K562 (cell line): ENCODE results near the gene SCARB2. TPM values are rescaled to one million over a fixed set of nuclear protein-coding genes. Genes with fewer than 3 reads are reported as not detected.

Source experiments
- CHD1 ChIP-seq: fragments of 200-600 bp; sonication (generic); IDR thresholded peaks from one replicate; pipeline ENCODE4 v1.6.1; 2012; ENCODE audit warnings: mild to moderate bottlenecking, moderate library complexity, low read length, inconsistent platforms
- E4F1 ChIP-seq: fragments of 250-450 bp; sonication (Bioruptor Pico); IDR thresholded peaks from 2 replicates; pipeline ENCODE4 v1.5.0; 2021; ENCODE audit warnings: mild to moderate bottlenecking, borderline replicate concordance
- JUN ChIP-seq, 2 experiments: sonication (generic) in 1 of 2; formaldehyde crosslinking in 1 of 2; IDR thresholded peaks; 2 replicates each; pipeline versions ENCODE4 v1.6.1 to v1.8.0; 2012 to 2022; ENCODE audit warnings: borderline replicate concordance in 2 of 2, mild to moderate bottlenecking in 2 of 2, improper control_type of control experiment in 1 of 2, low read depth in 1 of 2, low read length in 1 of 2, missing genetic modification reagents in 1 of 2
- L3MBTL2 ChIP-seq: fragments of 450-650 bp; IDR thresholded peaks from 2 replicates; pipeline ENCODE4 v1.6.1; 2016; ENCODE audit warnings: mild to moderate bottlenecking, moderate library complexity
- MLLT1 ChIP-seq, 2 experiments: fragments of 450-650 bp; IDR thresholded peaks; 2 replicates each; pipeline ENCODE4 v1.6.1; 2016
- NRF1 ChIP-seq, 2 experiments: fragments of 450-650 bp; IDR thresholded peaks in 1 of 2; conservative IDR thresholded peaks in 1 of 2; 2 replicates each; pipeline ENCODE4 v1.6.1; 2014; ENCODE audit warnings: mild to moderate bottlenecking in 2 of 2
- PRPF4 ChIP-seq: fragments of 200-400 bp; formaldehyde crosslinking; IDR thresholded peaks from one replicate; pipeline ENCODE4 v1.6.1; 2017; ENCODE audit warnings: low read length, low read depth, mild to moderate bottlenecking; ENCODE audit not compliant: insufficient read depth, poor library complexity, severe bottlenecking
- RAD51 ChIP-seq: fragments of 450-650 bp; IDR thresholded peaks from 2 replicates; pipeline ENCODE4 v1.7.1; 2016; ENCODE audit warnings: low read depth, mild to moderate bottlenecking, borderline replicate concordance
- RFX7 ChIP-seq: fragments of 250-450 bp; sonication (Bioruptor Pico); IDR thresholded peaks from 2 replicates; pipeline ENCODE4 v1.5.1; 2021; ENCODE audit warnings: mild to moderate bottlenecking
- SAFB2 ChIP-seq: fragments of 200-400 bp; formaldehyde crosslinking; IDR thresholded peaks from 2 replicates; pipeline ENCODE4 v1.6.1; 2018; ENCODE audit warnings: borderline replicate concordance, low read length, low read depth, moderate library complexity; ENCODE audit not compliant: severe bottlenecking
- ZNF561 ChIP-seq: fragments of 450-650 bp; formaldehyde crosslinking; conservative IDR thresholded peaks from 2 replicates; pipeline ENCODE4 v1.4.0; 2020; ENCODE audit warnings: mild to moderate bottlenecking, moderate library complexity
- polyA plus RNA-seq, 8 experiments: library from polyadenylated mRNA; depleted of rRNA in 4 of 8; stranded (reverse) in 5 of 8; unstranded in 3 of 8; fragments of >200 nt; fragmentation: Nextera tagmentation in 2 of 8; fragmentation: Illumina TruSeq in 1 of 8; extraction: Ambion mirVana in 2 of 8; extraction: Trizol in 1 of 8; gene quantifications; 2 replicates each; pipeline versions ENCODE4 v1.2.1 to v1.2.3, GENCODE V29; 2011 to 2014; ENCODE audit warnings: inconsistent platforms in 1 of 8, missing spikeins in 1 of 8
- total RNA-seq, 7 experiments: library from RNA; depleted of rRNA in 6 of 7; stranded (reverse); fragments of >200 nt in 6 of 7; fragmentation: Illumina TruSeq in 2 of 7; extraction: Trizol in 2 of 7; gene quantifications; 2 replicates each; pipeline versions ENCODE4 v1.2.1 to v1.2.3, GENCODE V29; 2011 to 2021; ENCODE audit warnings: low replicate concordance in 1 of 7
- TF ChIP-seq, protein P1 (sequence below): fragments of 250-450 bp; sonication (Bioruptor Pico); IDR thresholded peaks from 2 replicates; pipeline ENCODE4 v1.5.0; 2021; ENCODE audit warnings: mild to moderate bottlenecking, moderate library complexity
- TF ChIP-seq, protein P2 (sequence below): fragments of 450-650 bp; IDR thresholded peaks from 2 replicates; pipeline ENCODE4 v1.6.1; 2016
- TF ChIP-seq, protein P3 (sequence below), 3 experiments: fragments of 200-800 bp in 1 of 3; sonication (Bioruptor generic) in 1 of 3; sonication (generic) in 1 of 3; formaldehyde crosslinking in 1 of 3; IDR thresholded peaks; 2 replicates each; pipeline versions ENCODE4 v1.6.1 to v1.8.0; 2016 to 2022; ENCODE audit warnings: mild to moderate bottlenecking in 2 of 3, missing compliant biosample characterization in 2 of 3, missing genetic modification characterization in 2 of 3, missing genetic modification reagents in 1 of 3

Gene SCARB2
- total and polyA plus RNA-seq, 9 of the 15 experiments (the other 6 are each of a cell fraction or from before 2014, with no cell fraction given) = 6.1 to 25.8 (median 17.8) TPM

DNA sequence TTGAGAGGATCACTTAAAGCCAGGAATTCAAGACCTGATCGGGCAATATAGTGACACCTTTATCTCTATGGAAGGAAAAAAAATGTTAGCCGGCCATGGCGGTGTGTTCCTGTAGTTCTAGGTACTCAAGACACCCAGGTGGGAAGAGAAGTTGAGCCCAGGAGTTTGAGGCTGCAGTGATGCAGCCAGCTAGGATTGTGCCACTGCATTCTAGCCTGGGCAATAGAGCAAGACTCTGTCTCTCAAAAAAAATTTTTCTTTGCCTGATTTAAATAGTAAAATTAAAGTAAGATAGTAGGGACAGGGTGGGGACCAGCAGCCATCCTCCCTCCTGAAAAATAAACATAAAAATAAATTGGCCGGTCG lies 21.0 kb upstream of the SCARB2 start (continued):
- TF ChIP-seq MLLT1 (IDR thresholded peaks at IDR 0.05) = no peak
- TF ChIP-seq RAD51 = no peak
- TF ChIP-seq RFX7 (CRISPR knock-in tag) = no peak
- no peak for TF ChIP-seq PRPF4
- no peak for TF ChIP-seq E4F1 (CRISPR knock-in tag)
- TF ChIP-seq, protein P1, sequence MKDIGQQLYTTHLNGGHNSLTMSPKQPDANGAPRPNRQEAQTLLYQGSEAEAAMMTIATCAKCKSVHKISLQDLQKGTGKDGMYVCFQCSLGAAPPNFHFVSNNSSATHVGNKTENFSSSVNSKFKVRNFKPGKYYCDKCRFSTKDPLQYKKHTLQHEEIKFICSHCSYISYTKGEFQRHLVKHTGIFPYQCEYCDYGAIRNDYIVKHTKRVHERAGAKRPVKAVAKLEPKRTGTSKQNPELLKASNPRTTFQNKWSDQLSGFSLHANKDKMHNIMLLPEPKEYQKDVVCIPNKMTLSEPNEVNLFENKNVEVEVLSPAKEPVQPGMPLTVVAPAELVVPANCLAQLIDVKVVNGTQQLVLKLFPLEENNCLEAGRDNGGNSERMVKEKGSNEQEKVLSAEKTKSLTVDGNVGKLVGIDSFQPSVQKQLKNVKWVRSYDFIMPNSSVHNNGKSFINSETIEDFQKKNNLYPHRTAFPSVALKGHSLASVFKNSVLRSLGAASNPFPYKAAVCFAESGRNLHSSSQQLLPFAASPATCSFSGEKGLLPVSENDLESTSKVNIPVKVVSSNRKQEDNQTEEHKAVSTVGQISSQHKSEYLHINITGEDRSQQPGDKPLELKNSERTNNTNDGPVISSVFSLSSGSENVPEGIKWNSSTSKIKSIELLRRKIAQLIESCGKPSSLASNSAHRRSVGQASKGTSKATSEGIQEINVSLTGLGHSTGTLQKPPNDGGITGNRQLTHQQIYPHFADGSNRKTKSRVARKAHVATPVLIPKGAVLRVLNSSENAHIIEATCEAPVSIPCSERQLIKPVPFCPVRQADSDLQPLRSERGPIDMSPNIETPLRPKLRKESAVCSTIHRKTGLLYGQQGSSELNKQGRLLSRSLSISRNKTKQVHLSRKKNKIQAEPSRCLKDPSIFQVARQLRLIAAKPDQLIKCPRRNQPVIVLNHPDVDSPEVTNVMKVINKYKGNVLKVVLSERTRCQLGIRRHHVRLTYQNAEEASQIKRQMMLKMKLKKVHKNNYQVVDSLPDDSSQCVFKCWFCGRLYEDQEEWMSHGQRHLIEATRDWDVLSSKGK (CRISPR knock-in tag) = no peak
- TF ChIP-seq ZNF561 (CRISPR knock-in tag) = no peak
- TF ChIP-seq, protein P2, sequence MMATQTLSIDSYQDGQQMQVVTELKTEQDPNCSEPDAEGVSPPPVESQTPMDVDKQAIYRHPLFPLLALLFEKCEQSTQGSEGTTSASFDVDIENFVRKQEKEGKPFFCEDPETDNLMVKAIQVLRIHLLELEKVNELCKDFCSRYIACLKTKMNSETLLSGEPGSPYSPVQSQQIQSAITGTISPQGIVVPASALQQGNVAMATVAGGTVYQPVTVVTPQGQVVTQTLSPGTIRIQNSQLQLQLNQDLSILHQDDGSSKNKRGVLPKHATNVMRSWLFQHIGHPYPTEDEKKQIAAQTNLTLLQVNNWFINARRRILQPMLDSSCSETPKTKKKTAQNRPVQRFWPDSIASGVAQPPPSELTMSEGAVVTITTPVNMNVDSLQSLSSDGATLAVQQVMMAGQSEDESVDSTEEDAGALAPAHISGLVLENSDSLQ = 0 out of 2 replicates have a peak, but pooled peaks have one; percentile 15
- no peak for TF ChIP-seq CHD1
- peak; percentile 48 for TF ChIP-seq L3MBTL2
- TF ChIP-seq SAFB2 = no peak
- no peak for TF ChIP-seq JUN (IDR thresholded peaks at IDR 0.05; ENCODE audit: borderline replicate concordance, low read depth, low read length)
- no peak for TF ChIP-seq JUN (CRISPR knock-in tag; IDR thresholded peaks at IDR 0.05; ENCODE audit: borderline replicate concordance)
- TF ChIP-seq NRF1 (conservative IDR thresholded peaks at IDR 0.05 in 1 of 2, IDR thresholded peaks at IDR 0.05 in 1 of 2) = peak in 1 of 2 experiments; percentile 9; a peak in 2 of 4 replicates
- TF ChIP-seq, protein P3, sequence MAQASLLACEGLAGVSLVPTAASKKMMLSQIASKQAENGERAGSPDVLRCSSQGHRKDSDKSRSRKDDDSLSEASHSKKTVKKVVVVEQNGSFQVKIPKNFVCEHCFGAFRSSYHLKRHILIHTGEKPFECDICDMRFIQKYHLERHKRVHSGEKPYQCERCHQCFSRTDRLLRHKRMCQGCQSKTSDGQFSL (CRISPR knock-in tag; IDR thresholded peaks at IDR 0.05) = no peak
- TF ChIP-seq, protein P3 (tag; IDR thresholded peaks at IDR 0.05) = no peak
